RKO (cell line): ENCODE results near the gene XYLT2.
A peak's percentile ranks its signal among the peaks of the same experiment; 100 is the strongest.

Experiments used
- DNase-seq: peaks from one replicate; pipeline ENCODE4 v3.0.0-alpha.2; 2016; ENCODE audit warnings: low spot score

XYLT2 gene

DNA sequence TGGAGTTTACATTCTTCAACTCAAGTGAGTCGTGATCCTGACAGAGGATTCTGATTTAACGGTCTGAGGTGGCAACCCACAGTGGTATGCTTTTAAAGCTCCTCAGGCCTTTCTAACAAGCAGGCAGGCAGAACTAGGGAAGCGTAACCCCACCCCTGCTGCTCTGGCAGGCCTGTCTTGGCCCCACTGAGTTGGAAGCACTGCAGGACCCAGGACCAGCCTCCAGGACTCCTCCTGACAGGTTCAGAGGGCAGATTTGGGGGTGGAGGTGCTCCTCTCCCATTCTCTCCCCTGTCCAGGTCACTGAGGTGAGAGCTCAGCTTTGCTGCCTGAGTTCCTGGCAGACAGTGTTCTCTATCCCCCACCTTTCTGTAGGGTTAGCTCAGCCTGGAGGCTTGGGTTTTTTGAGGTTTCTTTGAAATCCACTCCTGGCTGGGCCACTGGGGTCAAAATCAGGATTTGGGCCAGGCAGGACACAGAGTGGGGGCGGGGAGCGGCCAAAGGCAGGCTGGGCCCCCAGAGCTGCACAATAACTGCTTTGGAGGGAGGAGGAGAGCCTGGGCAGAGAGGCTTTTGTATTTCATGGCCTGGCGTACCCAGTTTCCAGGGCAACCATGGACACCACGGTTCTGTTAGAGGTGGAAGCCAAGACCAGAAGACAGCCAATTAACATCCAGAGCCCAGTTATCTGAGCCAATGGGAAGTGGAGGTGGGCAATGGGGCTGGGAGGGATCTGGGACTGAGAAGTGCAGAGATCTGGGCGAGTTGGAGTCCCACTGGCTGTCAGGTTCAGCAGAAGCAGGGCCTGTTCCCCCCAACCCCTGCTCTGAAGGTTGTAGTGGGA is 17.5 kb downstream of the XYLT2 start:
- no peak for DNase-seq

- DNase-seq = no peak
Observed at GRCh38 chr17:50364061-50364458, 18.1 kb downstream of the XYLT2 start.

- DNase-seq = no peak
Observed at GRCh38 chr17:50364715-50365114, 18.8 kb downstream of the XYLT2 start.

DNA sequence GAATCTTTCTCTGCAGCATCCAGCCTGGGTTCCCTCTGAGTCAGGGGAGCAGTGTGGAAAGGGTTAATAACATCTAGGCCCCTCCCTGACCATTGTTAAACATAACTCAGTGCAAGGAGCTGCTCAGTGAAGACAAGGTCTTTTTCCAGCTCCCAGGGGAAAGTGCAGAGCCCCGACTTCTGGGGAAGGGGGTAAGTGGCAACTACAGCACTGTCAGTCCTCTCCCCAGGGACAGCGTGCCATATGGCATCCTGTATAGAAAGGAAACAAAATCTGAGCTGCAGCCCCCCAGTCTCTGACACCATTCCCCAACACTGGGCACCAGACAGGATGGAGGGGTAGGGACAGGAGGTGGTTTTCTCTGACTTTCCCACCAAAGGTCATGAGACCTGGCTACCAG is 19.2 kb downstream of the XYLT2 start:
- DNase-seq = no peak

GRCh38 chr17:50365649-50366393 is 19.9 kb downstream of the XYLT2 start:
- no peak for DNase-seq

GRCh38 chr17:50367401-50367800 is 21.5 kb downstream of the XYLT2 start:
- DNase-seq = no peak

DNA sequence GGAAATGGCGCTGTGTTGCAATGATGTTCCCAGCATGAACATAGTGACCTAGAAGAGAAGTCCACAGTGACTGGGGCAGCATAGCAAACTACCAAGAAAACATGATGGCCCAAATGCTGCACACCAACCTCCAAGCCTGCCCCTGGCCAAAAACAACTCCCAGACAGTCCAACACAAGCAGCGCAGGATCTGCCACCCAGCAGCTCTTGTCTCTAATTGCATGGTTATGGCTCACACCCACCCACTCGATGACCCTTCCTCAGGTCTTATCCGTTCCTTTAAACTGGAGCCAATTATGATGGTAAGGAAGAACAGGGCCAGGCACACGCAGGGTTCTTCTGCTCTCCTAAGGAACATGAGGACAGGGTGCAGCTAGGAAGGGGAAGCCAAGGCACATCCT is 24.1 kb downstream of the XYLT2 start:
- no peak for DNase-seq

GRCh38 chr17:50371526-50371925 is 25.6 kb downstream of the XYLT2 start:
- DNase-seq = no peak

GRCh38 chr17:50372222-50372757 is 26.4 kb downstream of the XYLT2 start:
- peak; percentile 15 for DNase-seq

- peak; percentile 92 for DNase-seq
Observed at GRCh38 chr17:50372758-50373556, 27.0 kb downstream of the XYLT2 start, which contains the start of the genes EME1 and MRPL27. EME1 (plus strand) TSS chr17:50373229; CDS start chr17:50375209, 1,980 bp downstream. MRPL27 (minus strand) TSS chr17:50373184; CDS start chr17:50373170, 14 bp downstream.

DNA sequence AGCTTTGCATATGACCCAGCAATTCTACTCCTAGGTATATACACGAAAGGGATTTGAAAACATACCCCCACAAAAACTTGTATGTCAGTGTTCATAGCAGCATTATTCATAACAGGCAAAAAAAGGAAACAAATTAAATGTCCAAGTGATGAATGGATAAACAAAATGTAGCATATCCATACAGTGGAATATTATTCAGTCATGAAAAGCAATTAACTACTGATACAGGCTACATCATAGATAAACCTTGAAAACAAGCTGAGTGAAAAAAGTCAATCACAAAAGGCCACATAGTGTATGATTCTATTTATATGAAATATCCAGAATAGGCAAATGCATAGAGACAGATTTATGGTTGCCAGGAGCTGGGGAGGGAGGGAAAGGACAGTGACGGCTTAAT is 27.8 kb downstream of the XYLT2 start:
- DNase-seq = no peak

GRCh38 chr17:50375858-50376538 is 30.1 kb downstream of the XYLT2 start:
- no peak for DNase-seq

GRCh38 chr17:50379351-50380132 is 33.6 kb downstream of the XYLT2 start:
- no peak for DNase-seq

GRCh38 chr17:50380369-50381259 is 34.7 kb downstream of the XYLT2 start:
- DNase-seq = no peak

GRCh38 chr17:50381260-50381815 is 35.4 kb downstream of the XYLT2 start:
- no peak for DNase-seq

DNA sequence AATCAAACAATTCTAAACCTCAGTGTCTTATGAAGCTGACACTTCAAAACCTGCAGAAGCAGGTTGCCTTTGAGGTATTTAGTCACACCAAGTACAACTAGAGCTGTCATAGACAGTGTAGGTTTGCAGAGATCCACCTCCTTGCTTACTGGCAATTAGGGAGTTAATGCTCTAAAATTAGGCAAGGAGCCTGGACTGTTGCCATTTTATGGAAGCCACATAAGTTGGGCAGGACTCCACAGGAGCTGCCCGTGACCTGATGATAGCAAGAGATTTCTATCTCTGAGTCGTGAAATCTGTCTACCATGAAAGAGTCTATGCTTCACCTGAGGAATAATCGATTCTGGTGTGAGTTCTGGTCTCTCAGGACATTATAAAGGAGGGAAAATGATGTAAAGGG is 36.0 kb downstream of the XYLT2 start:
- DNase-seq = no peak

GRCh38 chr17:50382931-50383330 is 37.0 kb downstream of the XYLT2 start:
- no peak for DNase-seq

- DNase-seq = no peak
Observed at GRCh38 chr17:50386510-50386909, 40.6 kb downstream of the XYLT2 start.

DNA sequence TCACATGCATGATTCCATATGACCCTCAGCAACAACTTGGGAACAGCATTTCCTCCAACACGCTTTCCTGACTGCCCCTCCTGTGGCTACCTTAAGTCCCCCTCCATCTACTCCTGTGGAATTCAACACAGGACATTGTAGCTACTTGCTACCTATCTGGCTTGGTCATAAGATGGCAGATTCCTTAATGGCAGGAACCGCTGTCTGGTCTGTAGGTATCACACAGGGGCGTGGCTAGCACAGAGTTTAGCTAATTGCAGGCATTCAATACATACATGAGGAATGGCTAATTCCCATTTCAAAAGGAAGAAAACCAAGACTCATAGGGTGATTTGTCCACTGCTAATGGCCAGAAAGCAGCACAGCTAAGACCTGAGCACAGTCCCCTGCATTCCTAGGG is 42.8 kb downstream of the XYLT2 start:
- no peak for DNase-seq
